Body of pancreas (tissue), 4 donors: Measurements from ENCODE around the gene CACTIN. TPM values are rescaled to one million over a fixed set of nuclear protein-coding genes. Genes with fewer than 3 reads are reported as not detected.
"Not testable (repeated sequence)": the region's sequence is repeated elsewhere in the genome, so short reads cannot be mapped to it uniquely, and the experiment has no call there.

ENCODE experiments used
- ATAC-seq: fragments of 150-250 bp; one replicate; pipeline ENCODE4 v1.9.1; 2016
- DNase-seq, 4 donors: peaks; one replicate each; pipeline ENCODE4 v3.0.0-alpha.2; 2019
- H3K27ac ChIP-seq, 4 donors: fragments of 200-600 bp; sonication (generic); 1 replicate in 3 of 4; 2 replicates in 1 of 4; pipeline versions ENCODE4 v1.5.1 to v1.6.1; 2016 to 2019; ENCODE audit warnings: mild to moderate bottlenecking in 1 of 4, mixed read lengths in 1 of 4, moderate library complexity in 1 of 4
- H3K27me3 ChIP-seq, 2 donors: fragments of 200-600 bp; sonication (generic); one replicate each; pipeline ENCODE4 v1.6.0; 2016; ENCODE audit warnings: mild to moderate bottlenecking in 1 of 2
- H3K36me3 ChIP-seq, 2 donors: fragments of 200-600 bp; sonication (generic); replicated peaks in 1 of 2; 2 replicates each; pipeline ENCODE4 v1.5.1; 2016; ENCODE audit warnings: low read depth in 2 of 2; ENCODE audit not compliant: insufficient read depth in 1 of 2
- H3K4me1 ChIP-seq: fragments of 200-600 bp; sonication (generic); one replicate; pipeline ENCODE4 v1.6.0; 2016
- H3K4me3 ChIP-seq, 2 donors: fragments of 200-600 bp; sonication (generic); 1 replicate in 1 of 2; 2 replicates in 1 of 2; pipeline ENCODE4 v1.5.1; 2016 to 2019
- H3K9me3 ChIP-seq, 3 donors: fragments of 200-600 bp; sonication (generic); 1 replicate in 2 of 3; 2 replicates in 1 of 3; pipeline ENCODE4 v1.5.1; 2016
- CTCF ChIP-seq, 7 experiments: fragments of 450-650 bp in 4 of 7; fragments of 200-600 bp in 3 of 7; sonication (generic) in 3 of 7; IDR thresholded peaks; one replicate each; pipeline ENCODE4 v1.5.1; 2016 to 2019; ENCODE audit warnings: antibody characterized with exemption in 7 of 7
- POLR2A ChIP-seq, 3 donors: fragments of 450-650 bp; IDR thresholded peaks; one replicate each; pipeline ENCODE4 v1.6.1; 2016; ENCODE audit warnings: antibody characterized with exemption in 3 of 3, mild to moderate bottlenecking in 2 of 3
- WGBS, 2 donors: methylation state at CpG; one replicate each; pipeline ENCODE4 v1.1.5; 2017; 5-methylcytosine and 5-hydroxymethylcytosine counted together
- intact Hi-C: fragments of 100-400 bp; cut with DNase I; formaldehyde crosslinking; loops from one replicate; pipeline ENCODE4 v1.15.1; 2023
- total RNA-seq, 2 donors: library from RNA; depleted of rRNA; stranded (reverse); fragments of >200 nt; gene quantifications; one replicate each; pipeline ENCODE4 v1.1.0, GENCODE V29; 2016

CACTIN gene
- total RNA-seq, 2 donors from 2014 or later = 16.3 to 23.4 TPM

- Histone ChIP-seq H3K36me3 (no peaks in the 10 kb centered on the region), H3K4me3 (no peak overlapping the region), H3K9me3 (no peaks in the 10 kb centered on the region), H3K27me3 (no peaks in the 10 kb centered on the region), H3K27ac (peak overlapping the region in 1 of 4 donors; percentile 25), H3K4me1 (peaks cover 12% of the 10 kb centered on the region)
- no peak for DNase-seq
- no peak for ATAC-seq
- no peak for TF ChIP-seq POLR2A (IDR thresholded peaks at IDR 0.05)
- no peak for TF ChIP-seq CTCF (IDR thresholded peaks at IDR 0.05)
- intact Hi-C loops = loop anchor here (5.0 kb wide), 2 partner anchors 38 to 153 kb away; partner anchors contain the start of gene TJP3
- WGBS, 2 donors = 83 to 85% methylated on average over 31 to 33 of the region's 39 CpGs
Measured at GRCh38 chr19:3669082-3669946, 42.7 kb upstream of the CACTIN start.

GRCh38 chr19:3668331-3669081 lies 41.9 kb upstream of the CACTIN start:
- 85 to 87% methylated on average over 17 to 30 of the region's 34 CpGs for WGBS, 2 donors
- Histone ChIP-seq H3K4me3 (no peak overlapping the region), H3K9me3 (no peaks in the 10 kb centered on the region), H3K36me3 (no peaks in the 10 kb centered on the region), H3K27ac (no peak overlapping the region), H3K27me3 (no peaks in the 10 kb centered on the region), H3K4me1 (peaks cover 12% of the 10 kb centered on the region)
- intact Hi-C loops = loop anchor here (5.0 kb wide), 2 partner anchors 39 to 154 kb away; partner anchors contain the start of gene TJP3
- no peak for DNase-seq
- no peak for TF ChIP-seq CTCF (IDR thresholded peaks at IDR 0.05)
- no peak for TF ChIP-seq POLR2A (IDR thresholded peaks at IDR 0.05)
- no peak for ATAC-seq

GRCh38 chr19:3667766-3668165 lies 41.2 kb upstream of the CACTIN start:
- 88% methylated on average over 14 of the region's 17 CpGs; no CpG with 5 or more reads in 1 of the 2 donors for WGBS, 2 donors
- H3K27me3 ChIP-seq = no peaks in the 10 kb centered on the region
- H3K4me1 ChIP-seq = peaks cover 12% of the 10 kb centered on the region
- H3K4me3 ChIP-seq = no peak overlapping the region
- H3K9me3 ChIP-seq = no peaks in the 10 kb centered on the region
- no peak overlapping the region for H3K27ac ChIP-seq
- DNase-seq = no peak
- peaks cover 0 to 2% of the 10 kb centered on the region in 2 donors for H3K36me3 ChIP-seq
- intact Hi-C loops = loop anchor here (5.0 kb wide), 2 partner anchors 40 to 155 kb away; partner anchors contain the start of gene TJP3
- ATAC-seq = no peak
- no peak for TF ChIP-seq POLR2A (IDR thresholded peaks at IDR 0.05)
- no peak for TF ChIP-seq CTCF (IDR thresholded peaks at IDR 0.05)

GRCh38 chr19:3667037-3667638 lies 40.5 kb upstream of the CACTIN start:
- intact Hi-C loops = loop anchor here (5.0 kb wide), 2 partner anchors 40 to 155 kb away; partner anchors contain the start of gene TJP3

GRCh38 chr19:3666545-3666856 lies 39.9 kb upstream of the CACTIN start:
- H3K4me3 ChIP-seq, H3K27ac ChIP-seq, H3K36me3 ChIP-seq, H3K27me3 ChIP-seq, ATAC-seq, H3K9me3 ChIP-seq, DNase-seq: not testable (repeated sequence)
- intact Hi-C loops = loop anchor here (5.0 kb wide), 2 partner anchors 41 to 156 kb away; partner anchors contain the start of gene TJP3
- 77 to 86% methylated on average over 9 to 14 of the region's 14 CpGs for WGBS, 2 donors
- peaks cover 12% of the 10 kb centered on the region for H3K4me1 ChIP-seq

More at GRCh38 chr19:3667037-3667638, 40.5 kb upstream of the CACTIN start:
- H3K4me1 ChIP-seq = peaks cover 12% of the 10 kb centered on the region
- 86 to 100% methylated on average over 5 to 16 of the region's 18 CpGs for WGBS, 2 donors
- ATAC-seq (no peak), DNase-seq (no peak)
- peaks cover 0 to 3% of the 10 kb centered on the region in 2 donors for H3K36me3 ChIP-seq
- H3K27me3 ChIP-seq = no peaks in the 10 kb centered on the region
- no peak overlapping the region for H3K27ac ChIP-seq
- H3K9me3 ChIP-seq = no peaks in the 10 kb centered on the region
- TF ChIP-seq POLR2A (IDR thresholded peaks at IDR 0.05) (no peak), CTCF (IDR thresholded peaks at IDR 0.05) (no peak)
- no peak overlapping the region for H3K4me3 ChIP-seq
